Mesendoderm (in vitro differentiated cells): Measurements from ENCODE around the gene POLDIP2.

Experiments
- DNase-seq: peaks from one replicate; pipeline ENCODE4 v3.0.0; 2013
- H2AK5ac ChIP-seq: 2 replicates; pipeline ENCODE4 v1.6.1; 2013; ENCODE audit warnings: low read length, inconsistent platforms
- H2BK120ac ChIP-seq: 2 replicates; pipeline ENCODE4 v1.6.1; 2013; ENCODE audit warnings: low read depth, mild to moderate bottlenecking, low read length, moderate library complexity, mixed read lengths
- H2BK15ac ChIP-seq: replicated peaks from 2 replicates; pipeline ENCODE4 v1.6.1; 2013; ENCODE audit warnings: low read depth, mild to moderate bottlenecking, moderate library complexity
- H2BK5ac ChIP-seq: 2 replicates; pipeline ENCODE4 v1.6.1; 2013; ENCODE audit warnings: low read length, inconsistent platforms
- H3K18ac ChIP-seq: 2 replicates; pipeline ENCODE4 v1.6.1; 2013; ENCODE audit warnings: mild to moderate bottlenecking, low read length, mixed read lengths
- H3K23ac ChIP-seq: one replicate; pipeline ENCODE4 v1.6.1; 2013; ENCODE audit warnings: low read length
- H3K27ac ChIP-seq: 2 replicates; pipeline ENCODE4 v1.5.1; 2013; ENCODE audit warnings: low read depth, mild to moderate bottlenecking, inconsistent platforms, low read length, moderate library complexity
- H3K27me3 ChIP-seq: 2 replicates; pipeline ENCODE4 v1.6.1; 2013; ENCODE audit warnings: low read length, control low read depth, mild to moderate bottlenecking, inconsistent platforms; ENCODE audit not compliant: insufficient read depth, poor library complexity
- H3K36me3 ChIP-seq: 2 replicates; pipeline ENCODE4 v1.6.1; 2013; ENCODE audit warnings: low read length, inconsistent platforms; ENCODE audit not compliant: control insufficient read depth, insufficient read depth
- H3K4ac ChIP-seq: one replicate; pipeline ENCODE4 v1.6.1; 2013; ENCODE audit warnings: low read depth, mild to moderate bottlenecking, low read length, moderate library complexity
- H3K4me1 ChIP-seq: 2 replicates; pipeline ENCODE4 v1.6.1; 2013; ENCODE audit warnings: low read depth, low read length, inconsistent platforms; ENCODE audit not compliant: control insufficient read depth
- H3K4me2 ChIP-seq: 2 replicates; pipeline ENCODE4 v1.6.1; 2013; ENCODE audit warnings: low read length
- H3K4me3 ChIP-seq: 2 replicates; pipeline ENCODE4 v1.5.1; 2013; ENCODE audit warnings: mild to moderate bottlenecking, low read length
- H3K56ac ChIP-seq: one replicate; pipeline ENCODE4 v1.6.1; 2013; ENCODE audit warnings: low read length
- H3K79me1 ChIP-seq: 2 replicates; pipeline ENCODE4 v1.6.1; 2013; ENCODE audit warnings: low read length, inconsistent platforms
- H3K79me2 ChIP-seq: 2 replicates; pipeline ENCODE4 v1.6.1; 2013; ENCODE audit warnings: mild to moderate bottlenecking, low read length; ENCODE audit not compliant: control insufficient read depth, insufficient read depth
- H3K9ac ChIP-seq: 2 replicates; pipeline ENCODE4 v1.6.1; 2013; ENCODE audit warnings: low read length, inconsistent platforms
- H4K5ac ChIP-seq: one replicate; pipeline ENCODE4 v1.6.1; 2013; ENCODE audit warnings: low read length
- H4K8ac ChIP-seq: one replicate; pipeline ENCODE4 v1.6.1; 2013; ENCODE audit warnings: low read depth, mild to moderate bottlenecking, control low read depth, low read length, moderate library complexity
- WGBS: extraction: QIAGEN DNeasy Blood & Tissue Kit; methylation state at CpG from one replicate; pipeline ENCODE4 v1.1.7; 2013; ENCODE audit warnings: low lambda C conversion rate, missing lambda C conversion rate; ENCODE audit not compliant: insufficient coverage; ENCODE audit errors: extremely low coverage; 5-methylcytosine and 5-hydroxymethylcytosine counted together

The POLDIP2 gene

GRCh38 chr17:28397275-28397674 lies 39.9 kb upstream of the POLDIP2 start:
- Histone ChIP-seq H4K5ac (no peak overlapping the region), H3K27me3 (no peaks in the 10 kb centered on the region), H2BK5ac (no peak overlapping the region), H3K9ac (no peak overlapping the region), H3K79me2 (no peaks in the 10 kb centered on the region), H3K4me1 (peaks cover 25% of the 10 kb centered on the region), H2BK120ac (no peak overlapping the region), H3K4me3 (no peak overlapping the region), H3K4ac (no peak overlapping the region), H3K56ac (no peak overlapping the region), H4K8ac (no peak overlapping the region), H3K4me2 (no peak overlapping the region), H2BK15ac (no peak overlapping the region), H2AK5ac (no peak overlapping the region), H3K27ac (no peak overlapping the region), H3K18ac (no peak overlapping the region), H3K36me3 (no peaks in the 10 kb centered on the region), H3K79me1 (no peaks in the 10 kb centered on the region), H3K23ac (no peak overlapping the region)
- no peak for DNase-seq
- no CpG with 5 or more reads among the region's 3 CpGs for WGBS

- H2BK15ac ChIP-seq, result no peak overlapping the region
- no peaks in the 10 kb centered on the region for H3K36me3 ChIP-seq
- H4K5ac ChIP-seq, result no peak overlapping the region
- no CpG with 5 or more reads among the region's 6 CpGs for WGBS
- no peak overlapping the region for H3K18ac ChIP-seq
- no peak overlapping the region for H4K8ac ChIP-seq
- H3K56ac ChIP-seq, result peak overlapping the region; percentile 22
- no peak overlapping the region for H3K27ac ChIP-seq
- H3K4ac ChIP-seq, result no peak overlapping the region
- no peak overlapping the region for H2AK5ac ChIP-seq
- no peak overlapping the region for H3K23ac ChIP-seq
- H3K79me2 ChIP-seq, result no peaks in the 10 kb centered on the region
- no peak for DNase-seq
- peak overlapping the region; percentile 5 for H2BK5ac ChIP-seq
- H3K9ac ChIP-seq, result no peak overlapping the region
- H2BK120ac ChIP-seq, result no peak overlapping the region
- no peak overlapping the region for H3K4me2 ChIP-seq
- H3K27me3 ChIP-seq, result no peaks in the 10 kb centered on the region
- H3K4me3 ChIP-seq, result no peak overlapping the region
- peaks cover 22% of the 10 kb centered on the region for H3K4me1 ChIP-seq
- H3K79me1 ChIP-seq, result no peaks in the 10 kb centered on the region
These were observed 39.4 kb upstream of the POLDIP2 start for GRCh38 chr17:28396635-28397239.

- H4K5ac ChIP-seq, result no peak overlapping the region
- H3K4me3 ChIP-seq, result no peak overlapping the region
- no peak overlapping the region for H3K4ac ChIP-seq
- H3K56ac ChIP-seq, result peak overlapping the region; percentile 18
- H3K18ac ChIP-seq, result no peak overlapping the region
- no peaks in the 10 kb centered on the region for H3K27me3 ChIP-seq
- H3K23ac ChIP-seq, result no peak overlapping the region
- no peak overlapping the region for H2BK120ac ChIP-seq
- peak overlapping the region; percentile 41 for H2BK5ac ChIP-seq
- peak overlapping the region; percentile 5 for H3K27ac ChIP-seq
- H3K4me2 ChIP-seq, result no peak overlapping the region
- H4K8ac ChIP-seq, result no peak overlapping the region
- H2AK5ac ChIP-seq, result no peak overlapping the region
- no CpG with 5 or more reads among the region's 6 CpGs for WGBS
- H3K79me2 ChIP-seq, result no peaks in the 10 kb centered on the region
- no peak for DNase-seq
- H3K9ac ChIP-seq, result no peak overlapping the region
- H3K79me1 ChIP-seq, result no peaks in the 10 kb centered on the region
- peaks cover 22% of the 10 kb centered on the region for H3K4me1 ChIP-seq
- no peaks in the 10 kb centered on the region for H3K36me3 ChIP-seq
- H2BK15ac ChIP-seq, result no peak overlapping the region
These were observed 38.6 kb upstream of the POLDIP2 start for GRCh38 chr17:28395968-28396367.

GRCh38 chr17:28395426-28395825 lies 38.1 kb upstream of the POLDIP2 start:
- H3K27ac ChIP-seq, result no peak overlapping the region
- peaks cover 22% of the 10 kb centered on the region for H3K4me1 ChIP-seq
- H3K56ac ChIP-seq, result peak overlapping the region; percentile 44
- H2AK5ac ChIP-seq, result no peak overlapping the region
- H3K9ac ChIP-seq, result no peak overlapping the region
- no peaks in the 10 kb centered on the region for H3K79me2 ChIP-seq
- no peak overlapping the region for H4K5ac ChIP-seq
- H3K36me3 ChIP-seq, result no peaks in the 10 kb centered on the region
- peak overlapping the region; percentile 45 for H3K4ac ChIP-seq
- H3K27me3 ChIP-seq, result no peaks in the 10 kb centered on the region
- H3K79me1 ChIP-seq, result no peaks in the 10 kb centered on the region
- H3K18ac ChIP-seq, result no peak overlapping the region
- no peak overlapping the region for H3K4me3 ChIP-seq
- no CpG with 5 or more reads among the region's 2 CpGs for WGBS
- no peak overlapping the region for H4K8ac ChIP-seq
- H3K23ac ChIP-seq, result no peak overlapping the region
- DNase-seq, result peak; percentile 77
- no peak overlapping the region for H3K4me2 ChIP-seq
- no peak overlapping the region for H2BK120ac ChIP-seq
- H2BK5ac ChIP-seq, result no peak overlapping the region
- no peak overlapping the region for H2BK15ac ChIP-seq

GRCh38 chr17:28394337-28395116 lies 37.2 kb upstream of the POLDIP2 start:
- DNase-seq, result peak; percentile 92
- Histone ChIP-seq H2BK120ac (no peak overlapping the region), H3K23ac (no peak overlapping the region), H3K4me2 (no peak overlapping the region), H3K9ac (no peak overlapping the region), H3K79me1 (no peaks in the 10 kb centered on the region), H4K5ac (no peak overlapping the region), H3K27me3 (no peaks in the 10 kb centered on the region), H4K8ac (no peak overlapping the region), H3K27ac (no peak overlapping the region), H3K4me1 (peaks cover 22% of the 10 kb centered on the region), H2AK5ac (no peak overlapping the region), H3K36me3 (no peaks in the 10 kb centered on the region), H3K79me2 (no peaks in the 10 kb centered on the region), H2BK5ac (no peak overlapping the region), H3K4ac (no peak overlapping the region), H3K4me3 (no peak overlapping the region), H3K56ac (no peak overlapping the region), H2BK15ac (no peak overlapping the region), H3K18ac (no peak overlapping the region)
- no CpG with 5 or more reads among the region's 7 CpGs for WGBS
